ENCODE measurements around the gene SLC12A7. TPM values are rescaled to one million over a fixed set of nuclear protein-coding genes. Genes with fewer than 3 reads are reported as not detected.

SLC12A7 gene
- total and polyA plus RNA-seq, 2 donors (not counting 1 experiment from before 2014, with no cell fraction given): 2.9 to 23.9 TPM

- no peak overlapping the region for H2AFZ ChIP-seq (ENCODE audit: low read length)
- H3K4me1 ChIP-seq (ENCODE audit: control insufficient read depth, extremely low read depth, insufficient read depth, low read length): no peaks in the 10 kb centered on the region
Observed at GRCh38 chr5:1037123-1037670, 74.7 kb downstream of the SLC12A7 start.

GRCh38 chr5:1036504-1037122 is 75.2 kb downstream of the SLC12A7 start:
- H3K27me3 ChIP-seq (ENCODE audit: control insufficient read depth, insufficient read depth, low read length): no peaks in the 10 kb centered on the region
- DNase-seq (ENCODE audit: low read depth in 2 of 2): no peak
- H3K4me3 ChIP-seq (replicated peaks in 1 of 4; ENCODE audit: control extremely low read depth in 1 of 4, insufficient read depth in 1 of 4, low read depth in 3 of 4, low read length in 4 of 4): no peak overlapping the region
- no peak overlapping the region for H3K9ac ChIP-seq (ENCODE audit: insufficient read depth, low read length)
- H3K36me3 ChIP-seq (ENCODE audit: control insufficient read depth, insufficient read depth, low read length): no peaks in the 10 kb centered on the region
- H2AFZ ChIP-seq (ENCODE audit: low read length): no peak overlapping the region
- H3K4me2 ChIP-seq (ENCODE audit: extremely low read depth, insufficient read depth, low read length): no peak overlapping the region
- no peaks in the 10 kb centered on the region for H3K4me1 ChIP-seq (ENCODE audit: control insufficient read depth, extremely low read depth, insufficient read depth, low read length)
- no peaks in the 10 kb centered on the region for H4K20me1 ChIP-seq (ENCODE audit: control insufficient read depth, extremely low read depth, insufficient read depth, low read length)
- H3K9me3 ChIP-seq (ENCODE audit: control insufficient read depth, insufficient read depth, low read depth, low read length): no peaks in the 10 kb centered on the region
- TF ChIP-seq CTCF (conservative IDR thresholded peaks at IDR 0.05 in 1 of 2, IDR thresholded peaks at IDR 0.05 in 1 of 2; ENCODE audit: low read depth in 1 of 2, low read length in 2 of 2): no peak
- no peak for TF ChIP-seq EZH2 (IDR thresholded peaks at IDR 0.05; ENCODE audit: low read length, missing control alignments)
- no peaks in the 10 kb centered on the region for H3K79me2 ChIP-seq (ENCODE audit: control insufficient read depth, insufficient read depth, low read length)
- no peak overlapping the region for H3K27ac ChIP-seq (ENCODE audit: insufficient read depth, low read length)

More at GRCh38 chr5:1037123-1037670, 74.7 kb downstream of the SLC12A7 start:
- H3K79me2 ChIP-seq (ENCODE audit: control insufficient read depth, insufficient read depth, low read length): no peaks in the 10 kb centered on the region
- no peak overlapping the region for H3K9ac ChIP-seq (ENCODE audit: insufficient read depth, low read length)
- DNase-seq (ENCODE audit: low read depth in 2 of 2): no peak
- no peaks in the 10 kb centered on the region for H4K20me1 ChIP-seq (ENCODE audit: control insufficient read depth, extremely low read depth, insufficient read depth, low read length)
- no peak for TF ChIP-seq CTCF (conservative IDR thresholded peaks at IDR 0.05 in 1 of 2, IDR thresholded peaks at IDR 0.05 in 1 of 2; ENCODE audit: low read depth in 1 of 2, low read length in 2 of 2)
- TF ChIP-seq EZH2 (IDR thresholded peaks at IDR 0.05; ENCODE audit: low read length, missing control alignments): no peak
- no peaks in the 10 kb centered on the region for H3K36me3 ChIP-seq (ENCODE audit: control insufficient read depth, insufficient read depth, low read length)
- H3K9me3 ChIP-seq (ENCODE audit: control insufficient read depth, insufficient read depth, low read depth, low read length): no peaks in the 10 kb centered on the region
- no peak overlapping the region for H3K4me3 ChIP-seq (replicated peaks in 1 of 4; ENCODE audit: control extremely low read depth in 1 of 4, insufficient read depth in 1 of 4, low read depth in 3 of 4, low read length in 4 of 4)
- H3K4me2 ChIP-seq (ENCODE audit: extremely low read depth, insufficient read depth, low read length): no peak overlapping the region
- H3K27ac ChIP-seq (ENCODE audit: insufficient read depth, low read length): no peak overlapping the region
- no peaks in the 10 kb centered on the region for H3K27me3 ChIP-seq (ENCODE audit: control insufficient read depth, insufficient read depth, low read length)

GRCh38 chr5:1035421-1036405 is 76.2 kb downstream of the SLC12A7 start:
- no peak overlapping the region for H3K4me3 ChIP-seq (replicated peaks in 1 of 4; ENCODE audit: control extremely low read depth in 1 of 4, insufficient read depth in 1 of 4, low read depth in 3 of 4, low read length in 4 of 4)
- no peak overlapping the region for H3K4me2 ChIP-seq (ENCODE audit: extremely low read depth, insufficient read depth, low read length)
- TF ChIP-seq CTCF (conservative IDR thresholded peaks at IDR 0.05 in 1 of 2, IDR thresholded peaks at IDR 0.05 in 1 of 2; ENCODE audit: low read depth in 1 of 2, low read length in 2 of 2) (no peak), EZH2 (IDR thresholded peaks at IDR 0.05; ENCODE audit: low read length, missing control alignments) (no peak)
- H2AFZ ChIP-seq (ENCODE audit: low read length): no peak overlapping the region
- DNase-seq (ENCODE audit: low read depth in 2 of 2): no peak
- H3K4me1 ChIP-seq (ENCODE audit: control insufficient read depth, extremely low read depth, insufficient read depth, low read length): no peaks in the 10 kb centered on the region
- H3K9ac ChIP-seq (ENCODE audit: insufficient read depth, low read length): no peak overlapping the region
- no peaks in the 10 kb centered on the region for H4K20me1 ChIP-seq (ENCODE audit: control insufficient read depth, extremely low read depth, insufficient read depth, low read length)
- H3K27ac ChIP-seq (ENCODE audit: insufficient read depth, low read length): no peak overlapping the region
- no peaks in the 10 kb centered on the region for H3K36me3 ChIP-seq (ENCODE audit: control insufficient read depth, insufficient read depth, low read length)
- H3K27me3 ChIP-seq (ENCODE audit: control insufficient read depth, insufficient read depth, low read length): no peaks in the 10 kb centered on the region
- no peaks in the 10 kb centered on the region for H3K79me2 ChIP-seq (ENCODE audit: control insufficient read depth, insufficient read depth, low read length)
- H3K9me3 ChIP-seq (ENCODE audit: control insufficient read depth, insufficient read depth, low read depth, low read length): no peaks in the 10 kb centered on the region
